Trophoblast cell (in vitro differentiated cells and primary cell): ENCODE results near the gene SRC.

Source experiments
- DNase-seq, 2 donors: peaks; one replicate each; pipeline ENCODE4 v3.0.0-alpha.2; 2016
- H2AFZ ChIP-seq: 2 replicates; pipeline ENCODE4 v1.6.1; 2013; ENCODE audit warnings: low read length, moderate library complexity, mild to moderate bottlenecking; ENCODE audit not compliant: insufficient read depth, poor library complexity
- H2AK5ac ChIP-seq: 2 replicates; pipeline ENCODE4 v1.6.1; 2013; ENCODE audit warnings: mild to moderate bottlenecking, low read length
- H2BK120ac ChIP-seq: 2 replicates; pipeline ENCODE4 v1.6.1; 2013; ENCODE audit warnings: low read length, mild to moderate bottlenecking, moderate library complexity; ENCODE audit not compliant: insufficient read depth, poor library complexity
- H2BK12ac ChIP-seq: 2 replicates; pipeline ENCODE4 v1.6.1; 2013; ENCODE audit warnings: mild to moderate bottlenecking, low read length, moderate library complexity
- H2BK5ac ChIP-seq: 2 replicates; pipeline ENCODE4 v1.6.1; 2013; ENCODE audit warnings: low read length, low read depth, moderate library complexity, mild to moderate bottlenecking; ENCODE audit not compliant: poor library complexity
- H3K14ac ChIP-seq: 2 replicates; pipeline ENCODE4 v1.6.1; 2013; ENCODE audit warnings: mild to moderate bottlenecking, low read length
- H3K18ac ChIP-seq: 2 replicates; pipeline ENCODE4 v1.6.1; 2013; ENCODE audit warnings: mild to moderate bottlenecking, low read length
- H3K23ac ChIP-seq: 2 replicates; pipeline ENCODE4 v1.6.1; 2013; ENCODE audit warnings: low read length
- H3K27ac ChIP-seq: 2 replicates; pipeline ENCODE4 v1.5.1; 2013; ENCODE audit warnings: low read depth, mild to moderate bottlenecking, inconsistent platforms, low read length, moderate library complexity
- H3K27me3 ChIP-seq: 2 replicates; pipeline ENCODE4 v1.6.1; 2013; ENCODE audit warnings: inconsistent platforms, mild to moderate bottlenecking, low read length, moderate library complexity; ENCODE audit not compliant: insufficient read depth
- H3K36me3 ChIP-seq, 2 experiments: 1 replicate in 1 of 2; 2 replicates in 1 of 2; pipeline ENCODE4 v1.6.1; 2013; ENCODE audit warnings: low read length in 2 of 2, mild to moderate bottlenecking in 2 of 2, moderate library complexity in 1 of 2; ENCODE audit not compliant: insufficient read depth in 2 of 2, control insufficient read depth in 1 of 2
- H3K4ac ChIP-seq: 2 replicates; pipeline ENCODE4 v1.6.1; 2013; ENCODE audit warnings: low read depth, mild to moderate bottlenecking, low read length, moderate library complexity
- H3K4me1 ChIP-seq, 2 experiments: 1 replicate in 1 of 2; 2 replicates in 1 of 2; pipeline ENCODE4 v1.6.1; 2013; ENCODE audit warnings: low read length in 2 of 2, mild to moderate bottlenecking in 2 of 2, moderate library complexity in 1 of 2; ENCODE audit not compliant: insufficient read depth in 2 of 2, control insufficient read depth in 1 of 2
- H3K4me2 ChIP-seq: 2 replicates; pipeline ENCODE4 v1.6.1; 2013; ENCODE audit warnings: inconsistent platforms, mild to moderate bottlenecking, low read length, moderate library complexity
- H3K4me3 ChIP-seq: 2 replicates; pipeline ENCODE4 v1.5.1; 2013; ENCODE audit warnings: mild to moderate bottlenecking, low read depth, low read length, inconsistent platforms
- H3K79me1 ChIP-seq: one replicate; pipeline ENCODE4 v1.6.1; 2013; ENCODE audit warnings: low read length
- H3K79me2 ChIP-seq: 2 replicates; pipeline ENCODE4 v1.6.1; 2013; ENCODE audit warnings: low read length, mild to moderate bottlenecking; ENCODE audit not compliant: control insufficient read depth, insufficient read depth, poor library complexity
- H3K9ac ChIP-seq: 2 replicates; pipeline ENCODE4 v1.6.1; 2013; ENCODE audit warnings: mild to moderate bottlenecking, low read length
- H3K9me3 ChIP-seq: 2 replicates; pipeline ENCODE4 v1.6.1; 2013; ENCODE audit warnings: low read depth, mild to moderate bottlenecking, control low read depth, inconsistent platforms, low read length; ENCODE audit not compliant: insufficient read depth
- H4K12ac ChIP-seq: 2 replicates; pipeline ENCODE4 v1.6.1; 2013; ENCODE audit warnings: low read depth, mild to moderate bottlenecking, low read length, moderate library complexity
- H4K8ac ChIP-seq: 2 replicates; pipeline ENCODE4 v1.6.1; 2013; ENCODE audit warnings: low read depth, mild to moderate bottlenecking, low read length, moderate library complexity
- H4K91ac ChIP-seq: one replicate; pipeline ENCODE4 v1.6.1; 2013; ENCODE audit warnings: low read depth, mild to moderate bottlenecking, low read length, moderate library complexity
- WGBS: extraction: QIAGEN DNeasy Blood & Tissue Kit; methylation state at CpG from one replicate; pipeline ENCODE4 v1.1.7; 2013; ENCODE audit warnings: missing lambda C conversion rate; ENCODE audit not compliant: insufficient read length, insufficient coverage; ENCODE audit errors: extremely low coverage; 5-methylcytosine and 5-hydroxymethylcytosine counted together

Gene SRC

GRCh38 chr20:37390503-37390890 lies 44.6 kb downstream of the SRC start:
- Histone ChIP-seq H3K27ac (no peak overlapping the region), H4K12ac (no peak overlapping the region), H3K4ac (no peak overlapping the region), H4K8ac (no peak overlapping the region), H3K9me3 (peaks cover 7% of the 10 kb centered on the region), H2AFZ (no peak overlapping the region), H3K14ac (no peak overlapping the region), H3K27me3 (no peaks in the 10 kb centered on the region), H2BK12ac (no peak overlapping the region), H3K36me3 (peaks cover 95% of the 10 kb centered on the region in 2 experiments), H4K91ac (no peak overlapping the region), H3K79me1 (peaks cover 17% of the 10 kb centered on the region), H3K4me3 (no peak overlapping the region), H3K9ac (no peak overlapping the region), H2AK5ac (no peak overlapping the region), H3K23ac (no peak overlapping the region), H3K79me2 (peaks cover 7% of the 10 kb centered on the region), H2BK120ac (no peak overlapping the region), H3K4me1 (peaks cover 26 to 28% of the 10 kb centered on the region in 2 experiments), H2BK5ac (no peak overlapping the region), H3K18ac (peak overlapping the region; percentile 71), H3K4me2 (no peak overlapping the region)
- DNase-seq, result no peak
- no CpG with 5 or more reads among the region's 9 CpGs for WGBS

- Histone ChIP-seq H4K12ac (no peak overlapping the region), H2AFZ (no peak overlapping the region), H3K18ac (peak overlapping the region; percentile 20), H3K9me3 (peaks cover 9% of the 10 kb centered on the region), H3K4me3 (no peak overlapping the region), H3K79me1 (peaks cover 17% of the 10 kb centered on the region), H4K91ac (no peak overlapping the region), H3K36me3 (peaks cover 95% of the 10 kb centered on the region in 2 experiments), H2BK120ac (no peak overlapping the region), H3K27me3 (no peaks in the 10 kb centered on the region), H4K8ac (no peak overlapping the region), H3K9ac (no peak overlapping the region), H3K4me1 (peaks cover 27 to 33% of the 10 kb centered on the region in 2 experiments), H2AK5ac (no peak overlapping the region), H2BK5ac (no peak overlapping the region), H3K14ac (no peak overlapping the region), H3K4me2 (no peak overlapping the region), H3K23ac (no peak overlapping the region), H2BK12ac (no peak overlapping the region), H3K79me2 (peaks cover 7% of the 10 kb centered on the region), H3K4ac (no peak overlapping the region), H3K27ac (no peak overlapping the region)
- no CpG with 5 or more reads among the region's 12 CpGs for WGBS
- DNase-seq, result no peak
Observed at GRCh38 chr20:37390891-37391525, 45.1 kb downstream of the SRC start.

GRCh38 chr20:37392441-37393195 lies 46.7 kb downstream of the SRC start:
- no peaks in the 10 kb centered on the region for H3K27me3 ChIP-seq
- no peak overlapping the region for H2BK12ac ChIP-seq
- H3K79me2 ChIP-seq, result peaks cover 7% of the 10 kb centered on the region
- peaks cover 7% of the 10 kb centered on the region for H3K9me3 ChIP-seq
- no peak overlapping the region for H3K4ac ChIP-seq
- peak overlapping the region; percentile 9 for H4K12ac ChIP-seq
- H3K79me1 ChIP-seq, result peaks cover 17% of the 10 kb centered on the region
- no peak overlapping the region for H3K27ac ChIP-seq
- no peak overlapping the region for H2AFZ ChIP-seq
- no peak overlapping the region for H3K4me3 ChIP-seq
- H2AK5ac ChIP-seq, result no peak overlapping the region
- H4K8ac ChIP-seq, result peak overlapping the region; percentile 1
- no peak overlapping the region for H3K23ac ChIP-seq
- no peak overlapping the region for H3K14ac ChIP-seq
- H4K91ac ChIP-seq, result no peak overlapping the region
- no peak overlapping the region for H3K4me2 ChIP-seq
- H3K9ac ChIP-seq, result no peak overlapping the region
- peaks cover 28 to 36% of the 10 kb centered on the region in 2 experiments for H3K4me1 ChIP-seq
- DNase-seq, result peak in 1 of 2 donors; percentile 35
- H3K18ac ChIP-seq, result peak overlapping the region; percentile 45
- peaks cover 94% of the 10 kb centered on the region in 2 experiments for H3K36me3 ChIP-seq
- H2BK120ac ChIP-seq, result no peak overlapping the region
- no peak overlapping the region for H2BK5ac ChIP-seq
- WGBS, result no CpG with 5 or more reads among the region's 16 CpGs

GRCh38 chr20:37393196-37393862 lies 47.4 kb downstream of the SRC start:
- H2BK12ac ChIP-seq, result no peak overlapping the region
- no peak overlapping the region for H3K23ac ChIP-seq
- H2AFZ ChIP-seq, result no peak overlapping the region
- no peak overlapping the region for H2BK120ac ChIP-seq
- H3K14ac ChIP-seq, result peak overlapping the region; percentile 51
- peak overlapping the region; percentile 6 for H4K91ac ChIP-seq
- peaks cover 7% of the 10 kb centered on the region for H3K79me2 ChIP-seq
- no peak for DNase-seq
- WGBS, result no CpG with 5 or more reads among the region's 11 CpGs
- peaks cover 94% of the 10 kb centered on the region in 2 experiments for H3K36me3 ChIP-seq
- H3K27ac ChIP-seq, result peak overlapping the region; percentile 20
- no peaks in the 10 kb centered on the region for H3K27me3 ChIP-seq
- H3K79me1 ChIP-seq, result peaks cover 17% of the 10 kb centered on the region
- no peak overlapping the region for H2BK5ac ChIP-seq
- peak overlapping the region; percentile 6 for H2AK5ac ChIP-seq
- no peak overlapping the region for H3K4me3 ChIP-seq
- H3K4me1 ChIP-seq, result peaks cover 28 to 36% of the 10 kb centered on the region in 2 experiments
- peaks cover 7% of the 10 kb centered on the region for H3K9me3 ChIP-seq
- peak overlapping the region; percentile 10 for H4K12ac ChIP-seq
- no peak overlapping the region for H3K9ac ChIP-seq
- no peak overlapping the region for H3K4ac ChIP-seq
- peak overlapping the region; percentile 2 for H4K8ac ChIP-seq
- H3K18ac ChIP-seq, result peak overlapping the region; percentile 44
- H3K4me2 ChIP-seq, result no peak overlapping the region
